Fibroblast of skin of left quadriceps (primary cell): ENCODE data around the gene ZNF350.
"Not testable (repeated sequence)": the region's sequence is repeated elsewhere in the genome, so short reads cannot be mapped to it uniquely, and the experiment has no call there.

Experiments
- DNase-seq, 2 experiments: peaks; one replicate each; pipeline ENCODE4 v3.0.0-alpha.2; 2013; ENCODE audit warnings: low read depth in 2 of 2

ZNF350 gene

DNA sequence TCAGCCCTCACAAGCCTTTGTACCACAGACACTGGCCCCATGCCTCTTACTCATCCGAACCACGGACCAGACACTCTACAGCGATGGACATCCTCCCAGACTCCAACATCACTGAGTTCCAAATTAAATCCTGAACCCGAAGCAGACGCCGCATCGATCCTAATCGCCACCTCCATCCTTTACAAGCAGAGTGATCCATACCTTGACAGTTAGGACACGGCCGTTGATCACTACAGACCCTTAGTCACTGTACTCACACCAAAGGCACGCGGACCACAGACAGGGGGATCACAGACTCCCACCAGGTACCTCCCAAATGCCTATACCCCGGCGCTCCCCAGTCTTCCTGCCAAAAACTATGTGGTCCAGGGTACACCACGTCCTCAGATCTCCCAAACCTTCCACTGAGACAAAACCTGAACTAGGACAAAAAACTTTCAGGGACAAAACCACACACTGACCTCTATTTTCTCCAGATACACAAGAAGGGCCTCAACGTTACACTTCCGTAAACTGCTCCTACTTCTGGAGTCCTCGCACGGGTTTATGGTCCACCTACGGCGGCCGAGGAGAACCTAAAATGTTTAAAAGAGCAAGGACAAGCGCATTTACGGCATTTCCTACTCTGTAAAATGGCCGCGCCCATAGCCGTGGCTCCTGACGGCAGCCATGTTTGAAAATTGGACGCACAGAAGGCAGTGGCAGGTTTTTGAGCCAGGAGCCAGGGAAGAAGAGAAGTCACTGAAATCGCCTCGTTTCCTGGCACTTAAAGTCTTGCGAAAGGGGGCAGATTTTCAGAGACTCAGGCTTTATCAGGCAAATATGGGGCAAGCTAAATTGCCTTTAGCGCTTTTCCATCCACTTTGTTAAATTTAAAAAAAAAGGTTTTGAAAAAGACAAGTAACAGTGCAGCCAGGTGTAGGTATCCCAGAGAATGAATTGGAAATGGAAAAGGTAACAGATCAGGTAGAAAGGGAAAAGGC lies at the start of gene ZNF350:
TSS of gene ZNF350 (minus strand) at position 532 of the 983 bp plus-strand sequence. CDS start 12,480 bp downstream, outside the sequence.
- DNase-seq, result peak; percentile 86 to 87

DNA sequence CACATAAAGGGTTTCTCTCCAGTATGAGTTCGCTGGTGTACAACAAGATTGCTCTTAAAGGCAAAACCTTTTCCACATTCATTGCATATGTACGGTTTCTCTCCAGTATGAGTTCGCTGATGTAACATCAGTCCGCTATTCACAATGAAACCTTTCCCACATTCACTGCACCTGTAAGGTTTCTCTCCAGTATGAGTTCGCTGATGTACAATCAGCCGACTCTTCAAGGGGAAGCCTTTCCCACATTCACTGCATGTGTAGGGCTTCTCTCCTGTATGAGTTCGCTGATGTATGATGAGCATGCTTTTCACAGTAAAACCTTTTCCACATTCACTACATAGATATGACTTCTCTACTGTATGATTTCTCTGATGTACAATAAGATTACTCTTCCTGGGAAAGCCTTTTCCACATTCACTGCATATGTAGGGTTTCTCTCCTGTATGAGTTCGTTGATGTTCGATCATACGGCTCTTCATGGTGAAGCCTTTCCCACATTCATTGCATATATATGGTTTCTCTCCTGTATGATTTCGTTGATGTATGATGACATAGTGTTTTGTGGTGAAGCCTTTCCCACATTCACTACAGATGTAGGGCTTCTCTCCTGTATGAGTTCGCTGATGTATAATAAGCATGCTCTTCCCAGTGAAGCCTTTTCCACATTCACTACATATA lies 47.5 kb upstream of the ZNF350 start:
- no peak for DNase-seq

DNA sequence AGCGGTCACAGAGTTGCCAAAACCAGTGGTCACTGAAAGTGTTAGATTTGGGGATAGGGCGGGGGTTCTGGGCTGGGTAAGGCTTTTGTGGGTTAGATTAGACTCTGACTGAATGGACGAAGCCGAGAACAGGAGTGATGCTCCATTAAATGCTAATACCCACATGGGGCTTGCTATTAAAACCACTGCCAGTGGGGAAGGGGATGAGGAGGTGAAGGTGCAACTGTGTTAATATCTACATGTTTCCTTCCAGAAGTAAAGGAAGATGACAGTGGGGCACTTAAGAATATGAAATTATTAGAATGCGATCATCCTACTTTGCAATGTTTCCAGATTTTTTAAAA lies 42.1 kb upstream of the ZNF350 start:
- no peak for DNase-seq

DNA sequence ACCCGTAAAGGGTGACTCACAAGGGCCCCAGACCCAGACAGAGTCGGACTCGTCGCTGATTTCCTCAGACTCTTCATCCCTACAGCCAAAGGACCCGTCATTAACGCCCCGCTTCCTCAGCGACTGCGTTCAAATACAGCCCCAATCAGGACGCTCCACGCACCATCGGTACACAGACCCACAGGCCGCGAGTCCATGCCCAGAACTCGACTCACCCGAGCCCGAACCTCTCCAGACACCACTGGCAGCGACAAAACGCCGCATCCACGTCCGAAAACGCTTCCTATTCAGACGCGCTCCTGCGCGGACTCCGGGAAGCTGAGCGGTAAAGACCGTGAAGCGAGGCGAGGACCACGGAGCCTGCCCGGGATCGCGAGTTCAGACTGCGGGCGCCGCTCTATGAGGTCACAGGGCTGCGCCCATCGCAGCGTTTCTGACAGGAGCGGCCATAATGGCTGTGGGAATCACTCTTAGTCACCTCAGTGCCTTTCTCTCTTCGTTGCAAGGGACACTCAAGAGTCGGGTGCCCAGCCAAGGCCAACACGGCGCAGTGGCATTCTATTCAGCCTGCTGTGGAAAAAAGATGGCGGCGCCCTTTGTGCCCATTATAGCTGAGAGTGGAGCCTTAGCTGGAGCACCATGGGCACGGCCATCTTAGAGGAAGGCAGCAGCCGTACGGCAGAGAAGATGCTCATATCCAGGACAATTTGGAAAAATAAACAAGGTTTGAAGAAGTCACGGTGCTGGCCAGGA lies 41.6 kb upstream of the ZNF350 start, which contains the start of gene ZNF614:
TSS of gene ZNF614 (minus strand) at position 353 of the 753 bp plus-strand sequence. CDS start 2,634 bp downstream, outside the sequence.
- peak; percentile 61 to 67 for DNase-seq

DNA sequence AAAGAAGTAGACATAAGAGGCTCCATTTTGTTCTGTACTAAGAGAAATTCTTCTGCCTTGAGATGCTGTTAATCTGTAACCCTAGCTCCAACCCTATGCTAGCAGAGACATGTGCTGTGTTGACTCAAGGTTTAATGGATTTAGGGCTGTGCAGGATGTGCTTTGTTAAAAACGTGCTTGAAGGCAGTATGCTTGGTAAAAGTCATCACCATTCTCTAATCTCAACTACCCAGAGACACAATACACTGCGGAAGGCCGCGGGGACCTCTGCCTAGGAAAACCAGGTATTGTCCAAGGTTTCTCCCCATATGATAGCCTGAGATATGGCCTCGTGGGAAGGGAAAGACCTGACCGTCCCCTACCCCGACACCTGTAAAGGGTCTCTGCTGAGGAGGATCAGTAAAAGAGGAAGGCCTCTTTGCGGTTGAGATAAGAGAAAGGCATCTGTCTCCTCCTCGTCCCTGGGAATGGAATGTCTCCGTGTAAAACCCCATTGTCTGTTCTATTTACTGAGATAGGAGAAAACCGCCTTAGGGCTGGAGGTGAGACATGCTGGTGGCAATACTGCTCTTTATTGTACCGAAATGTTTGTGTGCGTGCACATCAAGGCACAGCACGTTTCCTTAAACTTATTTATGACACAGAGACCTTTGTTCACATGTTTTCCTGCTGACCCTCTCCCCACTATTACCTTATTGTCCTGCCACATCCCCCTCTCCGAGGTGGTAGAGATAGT lies 39.8 kb upstream of the ZNF350 start:
- DNase-seq, result not testable (repeated sequence)

DNA sequence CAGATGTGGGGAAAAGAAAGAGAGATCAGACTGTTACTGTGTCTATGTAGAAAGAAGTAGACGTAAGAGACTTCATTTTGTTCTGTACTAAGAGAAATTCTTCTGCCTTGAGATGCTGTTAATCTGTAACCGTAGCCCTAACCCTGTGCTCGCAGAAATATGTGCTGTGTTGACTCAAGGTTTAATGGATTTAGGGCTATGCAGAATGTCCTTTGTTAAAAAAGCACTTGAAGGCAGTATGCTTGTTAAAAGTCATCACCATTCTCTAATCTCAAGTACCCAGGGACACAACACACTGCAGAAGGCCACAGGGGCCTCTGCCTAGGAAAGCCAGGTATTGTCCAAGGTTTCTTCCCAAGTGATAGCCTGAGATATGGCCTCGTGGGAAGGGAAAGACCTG lies 37.8 kb upstream of the ZNF350 start:
- not testable (repeated sequence) for DNase-seq

DNA sequence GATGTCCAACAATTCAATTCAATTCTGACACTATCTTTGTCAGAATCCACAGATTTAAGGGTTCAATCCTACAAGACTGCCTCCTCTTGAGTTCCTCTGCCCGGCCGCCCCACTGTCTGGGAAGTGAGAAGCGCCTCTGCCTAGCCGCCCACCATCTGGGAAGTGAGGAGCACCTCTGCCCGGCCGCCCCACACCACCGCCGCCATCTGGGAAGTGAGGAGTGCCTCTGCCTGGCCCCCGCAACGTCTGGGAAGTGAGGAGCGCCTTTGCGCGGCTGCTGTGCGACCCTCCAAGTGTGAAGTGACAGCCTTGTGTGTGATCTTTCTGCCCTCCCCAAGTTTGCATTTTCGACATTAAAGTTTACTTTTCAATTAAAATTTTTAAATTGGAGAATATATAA lies 35.6 kb upstream of the ZNF350 start:
- DNase-seq, result no peak

DNA sequence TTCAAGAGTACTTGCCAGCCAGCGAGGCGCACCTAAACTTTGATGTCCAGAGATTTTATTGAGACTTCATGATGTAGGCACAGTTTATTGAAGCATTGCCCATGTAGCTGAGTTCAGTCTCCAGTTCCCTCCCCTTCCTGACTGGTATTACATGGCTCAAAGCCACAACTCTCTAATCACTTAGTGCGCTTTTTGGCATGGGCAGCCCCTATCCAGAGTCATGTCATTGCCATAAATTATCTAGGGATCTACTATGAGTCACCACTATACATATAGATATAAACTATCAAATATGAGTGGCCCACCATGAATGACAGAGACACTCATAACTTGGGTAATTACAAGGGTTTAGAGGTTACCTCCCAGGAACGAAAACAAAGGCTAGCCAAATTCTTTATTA lies 33.9 kb upstream of the ZNF350 start:
- no peak for DNase-seq

DNA sequence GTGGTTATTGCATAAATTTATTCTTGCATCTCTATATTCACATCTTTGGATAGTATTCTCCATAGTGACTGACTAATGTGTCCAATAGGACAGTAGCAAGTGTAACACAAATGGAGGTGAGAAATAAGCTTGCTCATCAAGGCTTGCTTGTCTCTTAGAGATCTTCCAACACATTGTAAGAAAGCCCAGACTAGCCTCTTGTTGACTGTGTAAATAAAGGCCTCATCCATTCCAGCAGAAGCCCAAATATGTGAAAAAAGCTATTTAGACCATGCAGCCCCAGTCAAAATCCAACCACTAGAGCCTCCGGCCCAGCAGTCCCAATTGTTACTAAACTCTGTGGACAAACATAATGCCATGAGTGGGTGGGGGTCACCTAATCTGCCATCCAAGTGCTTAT lies 24.0 kb upstream of the ZNF350 start:
- DNase-seq, result no peak

DNA sequence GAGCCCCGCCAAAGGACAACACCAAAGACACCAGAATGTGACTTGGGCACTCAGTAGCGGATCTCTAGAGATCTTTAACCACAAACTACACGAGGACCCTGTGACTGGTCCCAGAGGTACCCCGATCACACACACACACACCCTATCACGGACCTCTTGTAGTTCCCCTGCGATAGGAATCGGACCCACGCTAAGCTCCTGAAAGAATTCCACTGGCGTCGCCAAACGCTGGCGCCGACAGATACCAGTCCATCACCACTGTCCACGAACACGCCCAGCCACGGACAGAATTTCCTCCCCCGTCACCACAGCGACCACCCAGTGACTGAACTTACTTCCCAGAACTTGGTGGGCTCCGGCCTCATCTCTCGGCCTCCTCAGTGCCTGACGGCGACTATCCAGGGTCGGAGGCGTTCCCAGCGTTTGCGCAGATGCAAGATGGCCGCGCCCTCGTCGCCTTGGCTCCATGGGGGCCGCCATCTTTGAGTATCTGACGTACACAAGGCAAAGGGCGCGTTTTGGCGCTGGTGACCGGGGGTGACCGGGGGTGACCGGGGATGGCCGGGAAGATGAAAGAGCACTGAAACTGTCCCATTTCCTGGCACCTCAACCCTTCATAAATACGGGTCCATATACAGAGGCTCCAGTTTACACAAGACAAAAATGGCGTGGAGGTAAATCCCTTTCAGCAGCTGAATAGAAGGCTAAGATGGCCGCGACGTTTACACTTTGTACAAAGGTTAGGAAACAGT lies 21.3 kb upstream of the ZNF350 start, which contains the start of gene ZNF615:
TSS of gene ZNF615 (minus strand) at position 406 of the 752 bp plus-strand sequence. CDS start 4,500 bp downstream, outside the sequence.
- DNase-seq, result peak; percentile 65 to 66

DNA sequence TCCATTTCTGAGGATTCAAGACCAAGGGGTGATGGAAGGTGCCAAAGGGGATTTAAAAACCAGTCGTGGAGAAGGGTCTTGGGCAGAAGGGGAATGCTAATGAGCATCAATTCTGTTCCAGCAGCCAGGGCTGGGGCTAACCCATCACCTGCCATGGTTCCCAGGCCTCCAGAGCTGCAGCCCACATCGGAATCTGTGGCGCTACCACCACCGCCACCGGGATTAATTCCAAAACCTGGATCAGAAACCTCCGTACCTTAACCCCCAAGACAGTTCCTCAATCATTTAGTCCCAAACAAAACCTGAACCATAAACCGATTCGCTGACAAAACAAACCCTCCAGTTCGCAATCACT lies 20.8 kb upstream of the ZNF350 start:
- peak in 1 of 2 experiments; percentile 0 for DNase-seq

DNA sequence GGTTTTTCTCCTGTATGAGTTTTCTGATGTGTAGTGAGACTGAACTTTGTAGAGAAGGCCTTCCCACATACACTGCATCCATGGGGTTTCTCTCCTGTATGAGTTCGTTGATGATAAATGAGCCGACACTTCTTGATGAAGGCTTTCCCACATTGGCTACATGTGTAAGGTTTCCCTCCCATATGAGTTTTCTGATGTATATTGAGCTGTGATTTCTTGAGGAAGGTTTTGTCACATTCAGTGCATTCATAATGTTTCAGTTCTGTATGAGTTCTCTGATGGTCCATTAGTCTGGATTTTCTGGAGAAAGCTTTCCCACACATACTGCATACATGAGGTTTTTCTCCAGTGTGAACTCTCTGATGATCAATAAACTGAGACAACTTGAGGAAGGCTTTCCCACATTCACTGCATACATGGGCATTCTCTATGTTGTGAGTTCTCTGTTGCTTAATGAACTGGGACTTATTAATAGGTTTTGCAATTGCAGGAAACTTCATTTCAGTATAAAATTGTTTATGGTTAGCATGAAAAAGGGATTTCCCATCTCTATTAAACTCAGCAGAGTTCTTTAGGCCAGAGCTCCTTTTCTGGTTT lies 7.5 kb upstream of the ZNF350 start:
- DNase-seq, result no peak

DNA sequence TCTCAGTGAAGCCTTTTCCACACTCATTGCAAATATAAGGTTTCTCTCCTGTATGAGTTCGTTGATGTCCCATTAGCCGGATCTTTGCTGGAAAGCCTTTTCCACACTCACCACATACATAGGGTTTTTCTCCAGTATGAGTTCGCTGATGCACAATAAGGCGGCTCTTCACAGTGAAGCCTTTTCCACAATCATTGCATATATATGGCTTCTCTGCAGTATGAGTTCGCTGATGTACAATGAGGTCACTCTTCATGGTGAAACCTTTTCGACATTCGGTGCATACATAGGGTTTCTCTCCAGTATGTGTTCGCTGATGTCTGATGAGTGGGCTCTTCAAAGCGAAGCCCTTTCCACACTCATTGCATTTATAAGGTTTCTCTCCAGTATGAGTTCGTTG lies 6.8 kb upstream of the ZNF350 start:
- no peak for DNase-seq

DNA sequence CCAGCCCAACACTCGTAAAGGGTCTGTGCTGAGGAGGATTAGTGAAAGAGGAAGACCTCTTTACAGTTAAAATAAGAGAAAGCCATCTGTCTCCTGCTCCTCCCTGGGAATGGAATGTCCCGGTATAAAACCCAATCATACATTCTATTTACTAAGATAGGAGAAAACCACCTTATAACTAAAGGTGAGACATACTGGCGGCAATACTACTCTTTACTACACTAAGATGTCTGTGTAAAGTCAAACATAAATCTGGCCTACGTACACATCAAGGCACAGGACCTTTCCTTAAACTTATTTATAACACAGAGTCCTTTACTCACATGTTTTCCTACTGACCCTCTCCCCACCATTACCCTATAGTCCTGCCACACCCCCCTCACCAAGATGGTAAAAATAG lies 3.3 kb downstream of the ZNF350 start:
- DNase-seq, result no peak

DNA sequence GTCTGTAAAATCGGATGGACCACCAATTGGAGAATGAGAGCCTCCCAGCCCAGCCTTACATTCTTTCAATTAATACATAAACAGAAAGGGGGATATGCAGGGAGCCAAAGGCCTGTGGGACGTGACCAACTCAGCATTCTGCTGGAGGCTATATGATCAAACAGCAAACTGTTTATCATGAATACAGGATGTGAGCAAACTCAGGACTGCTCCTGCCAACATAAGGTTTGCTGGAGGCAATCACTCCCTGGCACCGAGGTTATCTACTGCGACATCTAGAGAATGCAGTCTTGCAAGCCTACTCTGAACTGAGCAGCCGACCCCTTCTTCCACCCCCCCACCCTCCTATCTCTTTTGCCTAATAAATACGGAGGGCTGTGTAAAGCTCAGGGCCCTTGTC lies 5.7 kb downstream of the ZNF350 start:
- DNase-seq, result not testable (repeated sequence)

DNA sequence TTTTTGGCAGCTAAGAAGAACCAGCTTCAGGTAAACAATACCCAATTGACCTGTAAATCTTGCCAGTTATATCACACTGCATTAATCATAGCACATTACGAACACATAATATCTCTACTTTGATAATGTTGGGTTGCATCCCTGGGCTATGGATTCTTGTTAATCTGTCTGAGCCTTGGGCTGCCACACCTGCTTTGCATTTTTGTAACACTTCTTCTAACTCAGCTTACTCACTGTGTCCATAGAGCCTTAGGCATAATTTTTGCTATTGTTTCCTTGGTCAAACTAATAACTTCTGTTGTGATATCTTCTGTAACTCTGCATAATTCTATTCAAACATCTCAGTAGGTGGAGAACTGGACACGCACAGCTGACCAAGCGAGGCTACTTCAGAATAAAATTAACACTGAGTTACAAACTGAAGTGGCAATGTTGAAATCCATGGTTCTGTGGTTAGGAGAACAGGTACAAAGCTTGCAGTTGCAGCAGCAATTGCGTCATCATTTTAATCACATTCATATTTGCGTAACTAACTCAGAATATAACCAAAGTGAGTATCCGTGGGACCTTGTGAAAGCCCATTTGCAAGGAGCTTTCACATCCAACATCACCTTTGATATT lies 6.4 kb downstream of the ZNF350 start:
- no peak for DNase-seq

DNA sequence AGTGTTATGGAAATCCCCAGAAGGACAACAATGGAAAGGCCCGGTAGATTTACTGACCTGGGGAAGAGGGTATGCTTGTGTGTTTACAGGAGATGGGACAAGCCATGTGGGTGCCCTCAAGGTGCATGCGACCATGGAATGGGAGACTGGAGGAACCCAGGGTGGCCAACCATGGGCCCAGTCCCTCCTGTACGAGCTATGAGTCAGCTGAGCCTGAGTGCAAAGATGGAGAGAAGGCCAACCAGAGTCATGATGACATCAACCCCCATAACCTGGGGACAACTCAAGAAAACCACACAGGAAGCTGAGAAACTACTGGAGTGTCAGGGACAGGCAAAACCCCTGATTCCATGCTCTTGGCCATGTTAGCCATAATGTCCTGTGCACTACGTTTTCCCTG lies 7.8 kb downstream of the ZNF350 start:
- no peak for DNase-seq

DNA sequence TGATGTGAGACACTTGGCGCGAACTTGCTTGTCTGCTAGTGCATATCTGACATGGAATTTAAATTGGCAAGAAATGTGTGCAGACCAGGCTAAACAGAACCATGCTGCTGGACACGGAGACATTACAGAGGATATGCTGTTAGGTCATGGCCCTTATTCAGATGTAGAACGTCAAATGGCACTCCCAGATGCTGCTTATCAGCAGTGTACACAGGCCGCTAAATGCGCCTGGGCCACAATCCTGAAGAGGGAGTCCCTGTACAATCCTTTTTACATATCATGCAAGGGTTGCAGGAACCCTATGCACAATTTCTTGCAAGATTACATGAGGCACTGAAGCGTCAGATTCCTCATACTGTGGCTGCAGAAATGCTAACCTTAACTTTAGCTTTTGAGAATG lies 9.3 kb downstream of the ZNF350 start:
- DNase-seq, result no peak

DNA sequence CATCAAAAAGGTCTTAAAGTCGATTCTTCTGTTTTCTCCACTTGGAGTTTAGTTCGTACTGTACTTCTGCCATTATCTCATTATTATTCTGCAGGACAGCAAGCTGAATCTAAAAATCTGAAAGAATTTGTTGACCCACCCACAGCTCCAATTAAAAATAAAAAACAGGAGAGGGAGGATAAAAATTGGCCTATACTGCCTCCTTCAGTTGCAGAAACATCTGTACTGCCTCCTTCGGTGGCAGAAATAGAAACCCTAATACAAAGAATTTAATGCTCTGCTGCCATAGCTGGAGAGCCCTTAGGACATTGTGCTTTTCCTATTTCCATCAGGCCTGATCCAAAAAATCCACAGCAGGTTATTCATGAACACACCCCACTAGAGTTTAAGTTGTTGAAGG lies 9.8 kb downstream of the ZNF350 start:
- no peak for DNase-seq

DNA sequence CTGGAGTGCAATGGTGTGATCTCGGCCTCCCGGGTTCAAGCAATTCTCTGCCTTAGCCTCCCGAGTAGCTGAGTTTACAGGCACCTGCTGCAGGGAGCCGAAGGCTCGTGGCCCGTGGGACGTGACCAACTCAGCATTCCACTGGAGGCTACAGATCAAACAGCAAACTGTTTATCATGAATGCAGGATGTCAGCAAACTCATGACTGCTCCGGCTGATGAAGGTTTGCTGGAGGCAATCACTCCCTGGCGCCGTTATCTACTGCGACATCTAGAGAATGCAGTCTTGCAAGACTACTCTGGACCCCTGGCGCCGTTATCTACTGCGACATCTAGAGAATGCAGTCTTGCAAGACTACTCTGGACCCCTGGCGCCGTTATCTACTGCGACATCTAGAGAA lies 10.9 kb downstream of the ZNF350 start:
- not testable (repeated sequence) for DNase-seq
